ENCODE data around the gene FAM219A.
A peak's percentile ranks its signal among the peaks of the same experiment; 100 is the strongest.
"Not testable (repeated sequence)": the region's sequence is repeated elsewhere in the genome, so short reads cannot be mapped to it uniquely, and the experiment has no call there.

Gene FAM219A

GRCh38 chr9:34374905-34375552 lies 83.3 kb downstream of the FAM219A start:
- DNase-seq: no peak

GRCh38 chr9:34374339-34374738 lies 84.0 kb downstream of the FAM219A start:
- no peak for DNase-seq

GRCh38 chr9:34373749-34374148 lies 84.6 kb downstream of the FAM219A start:
- no peak for DNase-seq

GRCh38 chr9:34372467-34373011 lies 85.8 kb downstream of the FAM219A start:
- no peak for DNase-seq

GRCh38 chr9:34371886-34372466 lies 86.4 kb downstream of the FAM219A start:
- DNase-seq: no peak

- peak; percentile 25 for DNase-seq
These were observed 87.1 kb downstream of the FAM219A start for GRCh38 chr9:34370970-34371880.

GRCh38 chr9:34370335-34370969 lies 87.9 kb downstream of the FAM219A start:
- no peak for DNase-seq

- DNase-seq: no peak
These were observed 88.7 kb downstream of the FAM219A start for GRCh38 chr9:34369636-34370035.

GRCh38 chr9:34368796-34369195 lies 89.6 kb downstream of the FAM219A start:
- not testable (repeated sequence) for DNase-seq

GRCh38 chr9:34367751-34368410 lies 90.5 kb downstream of the FAM219A start:
- DNase-seq: not testable (repeated sequence)

GRCh38 chr9:34366365-34366764 lies 92.0 kb downstream of the FAM219A start:
- no peak for DNase-seq

- DNase-seq: no peak
These were observed 93.1 kb downstream of the FAM219A start for GRCh38 chr9:34365282-34365681.

GRCh38 chr9:34363619-34364351 lies 94.6 kb downstream of the FAM219A start:
- DNase-seq: no peak

- DNase-seq: no peak
These were observed 95.7 kb downstream of the FAM219A start for GRCh38 chr9:34362614-34363214.

- not testable (repeated sequence) for DNase-seq
These were observed 105.4 kb downstream of the FAM219A start for GRCh38 chr9:34352957-34353356.

GRCh38 chr9:34352122-34352652 lies 106.2 kb downstream of the FAM219A start:
- DNase-seq: not testable (repeated sequence)

- DNase-seq: no peak
These were observed 109.0 kb downstream of the FAM219A start for GRCh38 chr9:34349324-34349723.

All from activated naive CD4-positive, alpha-beta T cell treated with anti-CD3 and anti-CD28 coated beads, Interleukin-2, amount 50 U/mL, for 16 hours (primary cell).